Body of pancreas (tissue), 4 donors: ENCODE results near the gene PTPRD. TPM values are rescaled to one million over a fixed set of nuclear protein-coding genes. Genes with fewer than 3 reads are reported as not detected.
"Not testable (repeated sequence)": the region's sequence is repeated elsewhere in the genome, so short reads cannot be mapped to it uniquely, and the experiment has no call there.

Experiments
- ATAC-seq: fragments of 150-250 bp; one replicate; pipeline ENCODE4 v1.9.1; 2016
- DNase-seq, 4 donors: peaks; one replicate each; pipeline ENCODE4 v3.0.0-alpha.2; 2019
- H3K27ac ChIP-seq, 4 donors: fragments of 200-600 bp; sonication (generic); 1 replicate in 3 of 4; 2 replicates in 1 of 4; pipeline versions ENCODE4 v1.5.1 to v1.6.1; 2016 to 2019; ENCODE audit warnings: mild to moderate bottlenecking in 1 of 4, mixed read lengths in 1 of 4, moderate library complexity in 1 of 4
- H3K27me3 ChIP-seq, 2 donors: fragments of 200-600 bp; sonication (generic); one replicate each; pipeline ENCODE4 v1.6.0; 2016; ENCODE audit warnings: mild to moderate bottlenecking in 1 of 2
- H3K36me3 ChIP-seq, 2 donors: fragments of 200-600 bp; sonication (generic); replicated peaks in 1 of 2; 2 replicates each; pipeline ENCODE4 v1.5.1; 2016; ENCODE audit warnings: low read depth in 2 of 2; ENCODE audit not compliant: insufficient read depth in 1 of 2
- H3K4me1 ChIP-seq: fragments of 200-600 bp; sonication (generic); one replicate; pipeline ENCODE4 v1.6.0; 2016
- H3K4me3 ChIP-seq, 2 donors: fragments of 200-600 bp; sonication (generic); 1 replicate in 1 of 2; 2 replicates in 1 of 2; pipeline ENCODE4 v1.5.1; 2016 to 2019
- H3K9me3 ChIP-seq, 3 donors: fragments of 200-600 bp; sonication (generic); 1 replicate in 2 of 3; 2 replicates in 1 of 3; pipeline ENCODE4 v1.5.1; 2016
- POLR2A ChIP-seq, 3 donors: fragments of 450-650 bp; IDR thresholded peaks; one replicate each; pipeline ENCODE4 v1.6.1; 2016; ENCODE audit warnings: antibody characterized with exemption in 3 of 3, mild to moderate bottlenecking in 2 of 3
- WGBS, 2 donors: methylation state at CpG; one replicate each; pipeline ENCODE4 v1.1.5; 2017; 5-methylcytosine and 5-hydroxymethylcytosine counted together
- intact Hi-C: fragments of 100-400 bp; cut with DNase I; formaldehyde crosslinking; loops from one replicate; pipeline ENCODE4 v1.15.1; 2023
- total RNA-seq, 2 donors: library from RNA; depleted of rRNA; stranded (reverse); fragments of >200 nt; gene quantifications; one replicate each; pipeline ENCODE4 v1.1.0, GENCODE V29; 2016
- TF ChIP-seq, protein P1 (sequence below), 7 experiments: fragments of 450-650 bp in 4 of 7; fragments of 200-600 bp in 3 of 7; sonication (generic) in 3 of 7; IDR thresholded peaks; one replicate each; pipeline ENCODE4 v1.5.1; 2016 to 2019; ENCODE audit warnings: antibody characterized with exemption in 7 of 7

PTPRD gene
- total RNA-seq, 2 donors from 2014 or later = 4.3 to 4.9 TPM

DNA sequence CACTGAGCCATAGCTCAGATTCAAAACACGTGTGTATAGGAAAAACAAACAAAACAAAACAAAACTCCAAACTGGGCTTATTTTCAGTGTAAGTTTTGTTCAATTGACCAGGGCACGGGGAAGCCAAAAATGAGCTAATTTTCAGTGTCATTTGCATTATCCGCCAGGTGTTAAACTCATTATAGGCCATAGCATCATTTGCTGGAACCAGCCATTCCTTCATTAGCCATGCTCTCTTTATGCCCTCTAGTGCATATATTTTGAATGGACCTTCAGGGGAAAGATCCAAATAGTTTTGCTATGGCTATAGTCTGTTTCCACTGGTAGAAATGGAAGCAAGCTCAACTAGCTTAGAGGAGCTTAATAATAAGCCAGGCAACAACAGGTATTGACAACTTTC lies 1608.0 kb downstream of the PTPRD start:
- Histone ChIP-seq H3K27ac (no peak overlapping the region), H3K4me3 (no peak overlapping the region), H3K27me3 (no peaks in the 10 kb centered on the region), H3K4me1 (no peaks in the 10 kb centered on the region), H3K9me3 (no peaks in the 10 kb centered on the region), H3K36me3 (no peaks in the 10 kb centered on the region)
- intact Hi-C loops = no loop called here
- DNase-seq (no peak), ATAC-seq (no peak)
- no peak for TF ChIP-seq POLR2A (IDR thresholded peaks at IDR 0.05)
- TF ChIP-seq, protein P1, sequence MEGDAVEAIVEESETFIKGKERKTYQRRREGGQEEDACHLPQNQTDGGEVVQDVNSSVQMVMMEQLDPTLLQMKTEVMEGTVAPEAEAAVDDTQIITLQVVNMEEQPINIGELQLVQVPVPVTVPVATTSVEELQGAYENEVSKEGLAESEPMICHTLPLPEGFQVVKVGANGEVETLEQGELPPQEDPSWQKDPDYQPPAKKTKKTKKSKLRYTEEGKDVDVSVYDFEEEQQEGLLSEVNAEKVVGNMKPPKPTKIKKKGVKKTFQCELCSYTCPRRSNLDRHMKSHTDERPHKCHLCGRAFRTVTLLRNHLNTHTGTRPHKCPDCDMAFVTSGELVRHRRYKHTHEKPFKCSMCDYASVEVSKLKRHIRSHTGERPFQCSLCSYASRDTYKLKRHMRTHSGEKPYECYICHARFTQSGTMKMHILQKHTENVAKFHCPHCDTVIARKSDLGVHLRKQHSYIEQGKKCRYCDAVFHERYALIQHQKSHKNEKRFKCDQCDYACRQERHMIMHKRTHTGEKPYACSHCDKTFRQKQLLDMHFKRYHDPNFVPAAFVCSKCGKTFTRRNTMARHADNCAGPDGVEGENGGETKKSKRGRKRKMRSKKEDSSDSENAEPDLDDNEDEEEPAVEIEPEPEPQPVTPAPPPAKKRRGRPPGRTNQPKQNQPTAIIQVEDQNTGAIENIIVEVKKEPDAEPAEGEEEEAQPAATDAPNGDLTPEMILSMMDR (IDR thresholded peaks at IDR 0.05) = no peak
- 59 to 69% methylated on average over 3 of the region's 3 CpGs for WGBS, 2 donors

DNA sequence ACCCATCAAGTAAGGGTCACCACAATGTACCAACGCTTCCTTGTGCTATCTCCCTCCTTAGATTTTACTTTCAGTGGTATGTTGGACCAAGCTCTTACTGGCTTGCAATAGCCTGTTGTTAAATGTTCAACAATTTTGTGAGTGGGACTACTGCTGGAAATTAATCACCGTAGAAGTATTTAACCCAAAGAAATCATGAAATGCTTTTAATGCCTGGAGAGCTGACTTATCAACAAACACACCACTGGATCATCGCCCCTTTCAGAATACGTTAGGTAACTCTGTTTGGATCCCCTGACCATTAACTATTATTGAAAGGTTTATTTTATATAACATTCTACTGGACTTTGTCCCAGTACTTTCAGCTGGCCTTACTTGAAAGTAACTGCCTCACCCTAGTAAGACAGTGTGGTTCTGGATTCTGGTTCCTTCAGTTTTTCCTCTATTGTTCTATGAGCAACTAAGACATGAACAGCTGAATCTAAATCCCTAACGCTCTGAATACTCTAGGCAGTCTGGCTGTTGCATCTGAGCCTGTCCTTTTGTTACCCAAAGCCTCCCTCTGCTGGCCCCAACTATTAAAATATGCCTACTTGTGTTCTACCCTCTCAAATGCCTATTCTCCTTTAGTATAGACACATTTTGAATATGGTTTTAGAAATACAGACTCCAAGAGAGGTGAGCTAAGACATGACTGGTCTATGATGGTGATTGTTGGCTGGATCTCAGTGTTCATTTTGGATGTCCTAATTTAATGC lies 1609.8 kb downstream of the PTPRD start:
- H3K27ac ChIP-seq = no peak overlapping the region
- peak in 2 of 4 donors; percentile 3 to 5 for DNase-seq
- intact Hi-C loops = no loop called here
- no peaks in the 10 kb centered on the region for H3K9me3 ChIP-seq
- no peaks in the 10 kb centered on the region for H3K36me3 ChIP-seq
- TF ChIP-seq POLR2A (IDR thresholded peaks at IDR 0.05) = no peak
- TF ChIP-seq, protein P1 (IDR thresholded peaks at IDR 0.05) = no peak
- H3K4me1 ChIP-seq = no peaks in the 10 kb centered on the region
- H3K27me3 ChIP-seq = no peaks in the 10 kb centered on the region
- no peak overlapping the region for H3K4me3 ChIP-seq
- ATAC-seq = no peak
- 55 to 66% methylated on average over 5 of the region's 5 CpGs for WGBS, 2 donors

DNA sequence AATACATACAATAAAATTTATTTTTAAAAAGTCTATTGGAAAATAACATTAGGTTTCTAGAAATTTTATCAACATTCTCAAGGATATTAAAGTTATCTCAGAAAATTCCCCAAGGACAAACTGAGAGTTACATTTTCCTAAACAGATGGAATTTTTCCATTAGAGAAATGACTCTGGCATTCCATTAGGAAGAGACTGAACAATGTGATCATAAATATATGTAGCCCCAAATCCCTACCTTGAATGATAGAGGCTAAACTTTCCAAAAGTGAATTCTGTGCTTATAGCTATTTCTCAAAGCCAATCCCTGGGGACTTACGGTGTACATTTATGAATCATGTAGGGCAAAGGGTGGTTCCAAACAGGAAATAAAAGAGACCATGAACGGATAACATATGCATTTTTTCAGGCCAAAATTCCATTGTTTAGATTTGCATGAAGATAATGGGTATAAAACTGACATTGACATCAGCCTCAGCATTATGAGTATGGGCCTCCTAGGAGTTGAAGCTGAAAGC lies 1632.2 kb downstream of the PTPRD start:
- H3K36me3 ChIP-seq = no peaks in the 10 kb centered on the region
- no peak overlapping the region for H3K4me3 ChIP-seq
- no peaks in the 10 kb centered on the region for H3K4me1 ChIP-seq
- no peak overlapping the region for H3K27ac ChIP-seq
- intact Hi-C loops = no loop called here
- H3K27me3 ChIP-seq = no peaks in the 10 kb centered on the region
- peaks cover 0 to 4% (median 0%) of the 10 kb centered on the region in 3 donors for H3K9me3 ChIP-seq
- TF ChIP-seq, protein P1 (IDR thresholded peaks at IDR 0.05) = no peak
- no peak for TF ChIP-seq POLR2A (IDR thresholded peaks at IDR 0.05)
- DNase-seq = no peak
- WGBS, 2 donors = 42 to 51% methylated on average over 2 of the region's 2 CpGs
- ATAC-seq = no peak

DNA sequence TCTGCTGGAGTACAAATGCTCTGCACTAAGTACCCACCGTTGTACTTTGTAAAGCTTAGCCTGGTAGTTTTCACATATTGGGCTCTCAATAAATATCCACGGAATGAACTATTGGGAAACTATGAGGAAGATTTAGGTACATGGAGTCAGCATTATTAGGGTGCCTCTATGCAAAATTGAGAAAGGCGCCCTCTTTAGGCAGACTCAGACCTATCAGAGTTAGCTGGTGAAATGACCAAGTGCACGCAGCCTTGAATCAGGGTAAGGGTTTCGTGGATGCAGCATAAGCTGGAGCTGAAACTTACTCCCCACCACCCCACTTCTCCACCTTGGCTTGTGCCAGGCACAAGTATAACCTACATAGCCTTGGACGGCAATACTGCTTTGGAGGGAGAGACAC lies 1634.5 kb downstream of the PTPRD start:
- intact Hi-C loops = no loop called here
- DNase-seq (no peak), ATAC-seq (no peak)
- 70 to 76% methylated on average over 6 of the region's 6 CpGs for WGBS, 2 donors
- Histone ChIP-seq H3K27ac (no peak overlapping the region), H3K9me3 (peaks cover 0 to 4% (median 0%) of the 10 kb centered on the region in 3 donors), H3K27me3 (no peaks in the 10 kb centered on the region), H3K36me3 (no peaks in the 10 kb centered on the region), H3K4me3 (no peak overlapping the region), H3K4me1 (no peaks in the 10 kb centered on the region)
- TF ChIP-seq, protein P1 (IDR thresholded peaks at IDR 0.05) = no peak
- no peak for TF ChIP-seq POLR2A (IDR thresholded peaks at IDR 0.05)

DNA sequence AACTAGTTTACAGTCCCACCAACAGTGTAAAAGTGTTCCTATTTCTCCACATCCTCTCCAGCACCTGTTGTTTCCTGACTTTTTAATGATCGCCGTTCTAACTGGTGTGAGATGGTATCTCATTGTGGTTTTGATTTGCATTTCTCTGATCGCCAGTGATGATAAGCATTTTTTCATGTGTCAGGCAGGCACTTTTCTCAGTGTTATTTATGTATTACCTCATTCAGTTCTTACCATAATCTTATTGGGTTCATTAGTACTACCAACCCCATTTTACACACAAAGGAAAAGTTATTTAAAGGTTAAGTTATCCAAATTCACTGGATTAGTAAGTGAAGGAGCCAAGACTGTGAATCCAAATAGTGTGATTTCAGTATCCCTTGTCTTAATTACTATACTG lies 1644.5 kb downstream of the PTPRD start:
- H3K27me3 ChIP-seq, H3K4me1 ChIP-seq, H3K4me3 ChIP-seq, ATAC-seq, H3K27ac ChIP-seq, intact Hi-C loops, DNase-seq, H3K9me3 ChIP-seq, H3K36me3 ChIP-seq: not testable (repeated sequence)
- 13 to 55% methylated on average over 3 of the region's 3 CpGs for WGBS, 2 donors
